Islet precursor cell (in vitro differentiated cells): ENCODE data around the gene LINGO1.
A peak's percentile ranks its signal among the peaks of the same experiment; 100 is the strongest.

Experiments used
- DNase-seq: peaks from one replicate; pipeline ENCODE4 v3.0.0-alpha.2; 2018

LINGO1 gene

GRCh38 chr15:77613814-77614213 lies 18.9 kb downstream of the LINGO1 start:
- no peak for DNase-seq

GRCh38 chr15:77612958-77613601 lies 19.6 kb downstream of the LINGO1 start:
- DNase-seq, result no peak

GRCh38 chr15:77611767-77612166 lies 20.9 kb downstream of the LINGO1 start:
- no peak for DNase-seq

- no peak for DNase-seq
Observed at GRCh38 chr15:77610731-77611130, 22.0 kb downstream of the LINGO1 start.

- DNase-seq, result no peak
Observed at GRCh38 chr15:77609558-77609957, 23.2 kb downstream of the LINGO1 start.

- DNase-seq, result no peak
Observed at GRCh38 chr15:77608774-77609173, 23.9 kb downstream of the LINGO1 start.

- DNase-seq, result no peak
Observed at GRCh38 chr15:77607894-77608261, 24.8 kb downstream of the LINGO1 start.

- peak; percentile 84 for DNase-seq
Observed at GRCh38 chr15:77607111-77607893, 25.4 kb downstream of the LINGO1 start.

- DNase-seq, result peak; percentile 86
Observed at GRCh38 chr15:77606142-77607034, 26.3 kb downstream of the LINGO1 start.

- no peak for DNase-seq
Observed at GRCh38 chr15:77605547-77605946, 27.2 kb downstream of the LINGO1 start.

GRCh38 chr15:77604973-77605372 lies 27.7 kb downstream of the LINGO1 start:
- no peak for DNase-seq

GRCh38 chr15:77603611-77604336 lies 28.9 kb downstream of the LINGO1 start:
- no peak for DNase-seq

- DNase-seq, result no peak
Observed at GRCh38 chr15:77602800-77603199, 29.9 kb downstream of the LINGO1 start.

GRCh38 chr15:77599899-77600298 lies 32.8 kb downstream of the LINGO1 start:
- DNase-seq, result no peak

GRCh38 chr15:77599357-77599756 lies 33.4 kb downstream of the LINGO1 start:
- no peak for DNase-seq

GRCh38 chr15:77598644-77599043 lies 34.1 kb downstream of the LINGO1 start:
- no peak for DNase-seq

GRCh38 chr15:77597804-77598453 lies 34.8 kb downstream of the LINGO1 start:
- peak; percentile 75 for DNase-seq

GRCh38 chr15:77596821-77597803 lies 35.6 kb downstream of the LINGO1 start:
- DNase-seq, result no peak

GRCh38 chr15:77595231-77595630 lies 37.5 kb downstream of the LINGO1 start:
- no peak for DNase-seq

- DNase-seq, result no peak
Observed at GRCh38 chr15:77592758-77593157, 40.0 kb downstream of the LINGO1 start.
